ENCODE measurements around the gene DLEC1.

Gene DLEC1

GRCh38 chr3:38164952-38165721 lies 126.1 kb downstream of the DLEC1 start, which contains the start of gene OXSR1:
Gene OXSR1 (plus strand): TSS chr3:38165537. CDS start chr3:38165877, 340 bp downstream.
- peak; percentile 99 for DNase-seq

- no peak for DNase-seq
These were observed 126.8 kb downstream of the DLEC1 start for GRCh38 chr3:38165722-38166387.

GRCh38 chr3:38167591-38167990 lies 128.6 kb downstream of the DLEC1 start:
- DNase-seq, result no peak

GRCh38 chr3:38168151-38169026 lies 129.4 kb downstream of the DLEC1 start:
- DNase-seq, result no peak

GRCh38 chr3:38169027-38169317 lies 130.0 kb downstream of the DLEC1 start:
- DNase-seq, result no peak

- no peak for DNase-seq
These were observed 131.7 kb downstream of the DLEC1 start for GRCh38 chr3:38170722-38171121.

DNA sequence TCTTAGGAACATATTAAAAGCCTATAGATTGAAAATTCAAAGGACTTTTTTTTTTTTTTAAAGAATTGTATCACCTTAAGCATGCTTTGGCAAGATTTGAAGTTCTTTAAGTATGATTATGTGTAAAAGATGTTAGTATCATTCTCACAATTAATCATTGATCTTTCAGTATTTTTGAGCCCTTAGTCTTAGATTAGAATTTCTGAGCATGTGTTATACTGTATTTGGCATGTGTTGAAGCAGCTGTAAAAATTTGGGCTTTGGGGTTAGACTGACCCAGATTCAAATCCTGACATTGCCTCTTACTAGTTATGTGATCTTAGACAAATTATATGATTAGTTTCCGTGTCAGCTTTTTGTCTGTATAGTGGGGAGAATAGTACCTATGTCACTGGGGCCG lies 132.6 kb downstream of the DLEC1 start:
- no peak for DNase-seq
